MG63 (cell line): ENCODE measurements around the gene KCNK15. TPM values are rescaled to one million over a fixed set of nuclear protein-coding genes. Genes with fewer than 3 reads are reported as not detected.
"Not testable (repeated sequence)": the region's sequence is repeated elsewhere in the genome, so short reads cannot be mapped to it uniquely, and the experiment has no call there.

Source experiments
- DNase-seq: peaks from one replicate; pipeline ENCODE4 v3.0.0-alpha.2; 2020
- H3K27me3 ChIP-seq: fragments of 250-450 bp; sonication (Bioruptor Pico); 2 replicates; pipeline ENCODE4 v1.5.1; 2020; ENCODE audit warnings: mild to moderate bottlenecking, moderate library complexity
- H3K36me3 ChIP-seq: fragments of 250-450 bp; sonication (Bioruptor Pico); 2 replicates; pipeline ENCODE4 v1.5.1; 2020; ENCODE audit warnings: mild to moderate bottlenecking, moderate library complexity
- H3K4me3 ChIP-seq: fragments of 250-450 bp; sonication (Bioruptor Pico); 2 replicates; pipeline ENCODE4 v1.5.1; 2020; ENCODE audit warnings: mild to moderate bottlenecking, moderate library complexity
- H3K9me3 ChIP-seq: fragments of 250-450 bp; sonication (Bioruptor Pico); 2 replicates; pipeline ENCODE4 v1.5.1; 2020; ENCODE audit warnings: mild to moderate bottlenecking, moderate library complexity
- total RNA-seq: library from RNA; depleted of rRNA; stranded (reverse); fragments of >200 nt; shearing (Covaris generic); gene quantifications from 2 replicates; pipeline ENCODE4 v1.2.3, GENCODE V29; 2014; ENCODE audit warnings: low replicate concordance; rRNA removed

KCNK15 gene
- not detected in 2 replicates for total RNA-seq

- no peaks in the 10 kb centered on the region for H3K36me3 ChIP-seq
- H3K4me3 ChIP-seq = peak within 1 kb of the TSS; percentile 28
- H3K9me3 ChIP-seq = no peaks in the 10 kb centered on the region
- DNase-seq = peak; percentile 41
- peaks cover 7% of the 10 kb centered on the region for H3K27me3 ChIP-seq
These were observed at the start of gene KCNK15 for GRCh38 chr20:44745598-44746366. Gene KCNK15, plus strand, starts transcription at chr20:44745865. Its CDS starts 46 bp downstream, at chr20:44745911.

- Histone ChIP-seq H3K9me3 (peaks cover 4% of the 10 kb centered on the region; the same call in 1 of the 2 replicates), H3K27me3 (no peaks in the 10 kb centered on the region), H3K4me3 (no peak overlapping the region), H3K36me3 (no peaks in the 10 kb centered on the region)
- DNase-seq = no peak
These were observed 49.4 kb upstream of the KCNK15 start for GRCh38 chr20:44696315-44696714.

- H3K4me3 ChIP-seq, H3K27me3 ChIP-seq: not testable (repeated sequence)
These were observed 48.6 kb upstream of the KCNK15 start for GRCh38 chr20:44697041-44697440.

DNA sequence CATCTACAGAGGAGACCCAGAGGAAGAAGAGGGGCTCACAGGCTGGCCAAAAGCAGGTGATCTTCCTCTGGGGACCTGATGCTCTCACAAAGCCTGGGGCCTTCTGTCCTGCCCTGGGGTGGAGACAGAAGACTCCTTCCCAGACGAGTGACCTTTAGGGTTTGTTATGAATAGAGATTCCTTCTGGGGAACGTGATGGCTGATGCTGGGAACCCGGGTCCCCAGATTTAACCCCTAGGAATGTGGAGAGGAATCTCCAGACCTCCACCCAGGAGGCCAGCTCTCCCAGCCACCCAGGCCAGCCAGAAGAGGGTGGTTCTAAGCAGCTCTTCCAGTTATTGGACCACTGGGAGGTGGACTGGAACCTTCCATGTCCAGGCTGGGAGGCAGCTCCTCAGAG lies 47.3 kb upstream of the KCNK15 start:
- Histone ChIP-seq H3K36me3 (no peaks in the 10 kb centered on the region), H3K4me3 (no peak overlapping the region), H3K27me3 (no peaks in the 10 kb centered on the region), H3K9me3 (no peaks in the 10 kb centered on the region)
- DNase-seq = no peak

More at GRCh38 chr20:44697041-44697440, 48.6 kb upstream of the KCNK15 start:
- H3K36me3 ChIP-seq, DNase-seq, H3K9me3 ChIP-seq: not testable (repeated sequence)

GRCh38 chr20:44700306-44700705 lies 45.4 kb upstream of the KCNK15 start:
- H3K27me3 ChIP-seq = no peaks in the 10 kb centered on the region
- no peaks in the 10 kb centered on the region for H3K36me3 ChIP-seq
- no peak overlapping the region for H3K4me3 ChIP-seq
- DNase-seq = no peak
- no peaks in the 10 kb centered on the region for H3K9me3 ChIP-seq

GRCh38 chr20:44701118-44701857 lies 44.4 kb upstream of the KCNK15 start:
- no peaks in the 10 kb centered on the region for H3K9me3 ChIP-seq
- DNase-seq = no peak

GRCh38 chr20:44701858-44702256 lies 43.8 kb upstream of the KCNK15 start:
- no peak for DNase-seq
- H3K9me3 ChIP-seq = no peaks in the 10 kb centered on the region
- H3K27me3 ChIP-seq = no peaks in the 10 kb centered on the region
- H3K4me3 ChIP-seq = no peak overlapping the region
- no peaks in the 10 kb centered on the region for H3K36me3 ChIP-seq

More at GRCh38 chr20:44701118-44701857, 44.4 kb upstream of the KCNK15 start:
- Histone ChIP-seq H3K36me3 (no peaks in the 10 kb centered on the region), H3K4me3 (no peak overlapping the region), H3K27me3 (no peaks in the 10 kb centered on the region)

- Histone ChIP-seq H3K4me3 (no peak overlapping the region), H3K36me3 (no peaks in the 10 kb centered on the region), H3K9me3 (no peaks in the 10 kb centered on the region), H3K27me3 (no peaks in the 10 kb centered on the region)
- DNase-seq = peak; percentile 97
These were observed 42.9 kb upstream of the KCNK15 start for GRCh38 chr20:44702776-44703175.

GRCh38 chr20:44703183-44703925 lies 42.3 kb upstream of the KCNK15 start:
- H3K36me3 ChIP-seq = no peaks in the 10 kb centered on the region
- DNase-seq = no peak
- no peaks in the 10 kb centered on the region for H3K9me3 ChIP-seq
- no peak overlapping the region for H3K4me3 ChIP-seq
- H3K27me3 ChIP-seq = no peaks in the 10 kb centered on the region

DNA sequence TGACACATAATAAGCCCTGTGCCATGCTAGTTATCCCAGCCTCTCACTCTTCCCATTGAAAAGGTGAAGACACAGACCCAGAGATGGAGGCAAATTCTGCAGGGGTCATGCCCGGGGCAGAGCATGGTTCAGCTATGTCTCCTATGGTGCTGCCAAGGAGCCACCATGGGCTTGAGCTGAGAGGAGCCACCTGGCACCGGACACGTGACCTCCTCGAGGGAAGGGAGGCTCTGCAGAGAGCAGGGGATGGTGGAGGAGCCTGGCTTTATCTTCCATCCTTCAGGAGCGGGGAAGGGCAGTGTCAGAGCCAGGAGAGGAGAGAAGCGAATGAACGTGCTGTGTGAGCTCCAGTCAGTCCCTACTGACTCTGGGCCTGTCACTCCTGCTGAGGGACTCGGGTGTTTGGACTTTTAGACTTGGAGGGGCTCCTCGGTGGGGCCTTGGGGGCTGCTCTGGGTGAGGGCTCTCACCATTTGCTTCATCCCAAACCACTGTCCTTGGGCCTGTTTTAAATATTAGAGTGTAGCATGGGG lies 41.6 kb upstream of the KCNK15 start:
- Histone ChIP-seq H3K27me3 (no peaks in the 10 kb centered on the region), H3K9me3 (no peaks in the 10 kb centered on the region), H3K4me3 (no peak overlapping the region), H3K36me3 (no peaks in the 10 kb centered on the region)
- DNase-seq = no peak

DNA sequence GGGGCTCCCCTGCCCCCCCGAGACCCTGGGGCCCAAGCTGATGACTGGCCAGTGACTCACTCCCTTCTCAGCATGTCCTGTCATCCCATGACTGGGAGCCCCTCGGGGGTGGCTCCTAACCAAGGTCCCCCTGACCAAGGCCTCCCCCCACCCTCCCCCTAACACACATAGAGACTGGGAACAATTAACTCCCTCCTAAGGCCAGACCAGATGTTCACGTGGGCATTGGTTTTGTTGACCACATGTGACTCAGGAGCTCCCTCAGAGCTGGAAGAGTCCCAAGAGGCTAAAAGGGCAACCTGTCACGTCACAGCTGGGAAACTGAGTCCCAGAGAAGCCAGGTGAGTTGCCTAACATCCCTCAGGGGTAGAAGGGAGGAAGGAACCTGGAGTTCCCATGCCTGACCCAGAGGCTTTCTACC lies 41.1 kb upstream of the KCNK15 start:
- no peaks in the 10 kb centered on the region for H3K27me3 ChIP-seq
- no peaks in the 10 kb centered on the region for H3K9me3 ChIP-seq
- peak; percentile 64 for DNase-seq
- H3K4me3 ChIP-seq = no peak overlapping the region
- no peaks in the 10 kb centered on the region for H3K36me3 ChIP-seq

DNA sequence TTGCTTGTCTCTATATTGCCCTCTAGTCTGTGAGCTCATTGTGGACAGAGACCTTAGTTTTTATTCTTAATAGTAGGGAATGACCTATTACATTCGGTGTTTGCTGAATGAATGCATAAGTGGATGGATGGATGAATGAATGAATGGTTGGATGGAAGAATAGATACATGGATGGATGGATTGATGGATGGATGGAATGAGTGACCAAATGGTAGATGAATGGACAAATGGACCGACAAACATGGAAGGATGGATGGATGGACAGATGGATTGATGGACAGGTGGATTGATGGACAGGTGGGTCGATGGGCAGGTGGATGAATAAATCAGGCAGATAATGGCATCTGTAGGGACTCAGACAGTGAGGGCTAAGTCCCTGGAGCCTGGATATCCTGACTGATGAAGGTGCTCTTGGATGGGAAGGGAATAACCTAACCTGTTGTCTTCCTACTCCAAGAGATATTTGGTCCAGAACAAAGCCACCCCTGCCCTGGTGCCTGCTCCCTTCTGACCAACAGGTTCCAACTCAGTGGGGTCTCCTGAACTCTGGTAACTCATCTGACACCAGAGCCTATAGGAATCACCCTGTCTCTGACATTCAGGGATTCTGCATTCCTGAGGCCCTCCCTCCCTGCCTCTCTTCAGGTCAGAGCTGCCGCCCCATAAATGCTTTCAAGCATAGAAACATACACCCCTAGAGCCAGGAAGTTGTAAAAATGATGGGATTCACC lies 40.1 kb upstream of the KCNK15 start:
- H3K9me3 ChIP-seq = no peaks in the 10 kb centered on the region
- no peak overlapping the region for H3K4me3 ChIP-seq
- no peaks in the 10 kb centered on the region for H3K27me3 ChIP-seq
- DNase-seq = no peak
- H3K36me3 ChIP-seq = no peaks in the 10 kb centered on the region

GRCh38 chr20:44706301-44707017 lies 39.2 kb upstream of the KCNK15 start:
- no peaks in the 10 kb centered on the region for H3K9me3 ChIP-seq
- H3K4me3 ChIP-seq = no peak overlapping the region
- peak; percentile 76 for DNase-seq
- no peaks in the 10 kb centered on the region for H3K36me3 ChIP-seq
- H3K27me3 ChIP-seq = no peaks in the 10 kb centered on the region

DNA sequence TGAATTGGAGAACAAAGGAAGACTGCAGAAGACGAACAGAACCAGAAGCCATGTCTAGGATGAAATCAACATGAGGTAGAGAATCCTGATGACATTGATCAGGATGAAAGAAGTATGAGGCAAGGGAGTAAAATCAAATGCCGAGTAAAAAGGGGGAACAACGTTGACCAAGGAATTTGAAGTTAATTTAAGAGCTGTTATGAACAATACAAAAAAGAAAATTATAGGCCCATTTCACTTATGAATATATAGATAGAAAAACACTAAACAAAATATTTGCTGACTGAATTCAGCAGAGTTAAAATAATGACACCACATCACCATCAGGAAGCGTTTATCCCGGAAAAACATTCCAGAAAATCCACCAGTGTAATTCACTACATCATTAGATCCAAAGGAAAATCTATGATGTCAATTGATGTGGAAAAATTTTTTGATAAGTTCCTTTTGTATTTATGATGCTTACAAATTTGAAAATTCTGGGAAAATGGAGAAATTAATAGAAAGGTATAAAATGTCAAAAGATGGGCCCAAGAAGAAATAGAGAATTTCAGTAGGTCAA lies 38.6 kb upstream of the KCNK15 start:
- no peaks in the 10 kb centered on the region for H3K27me3 ChIP-seq
- no peak overlapping the region for H3K4me3 ChIP-seq
- H3K36me3 ChIP-seq = no peaks in the 10 kb centered on the region
- DNase-seq = no peak
- H3K9me3 ChIP-seq = no peaks in the 10 kb centered on the region

DNA sequence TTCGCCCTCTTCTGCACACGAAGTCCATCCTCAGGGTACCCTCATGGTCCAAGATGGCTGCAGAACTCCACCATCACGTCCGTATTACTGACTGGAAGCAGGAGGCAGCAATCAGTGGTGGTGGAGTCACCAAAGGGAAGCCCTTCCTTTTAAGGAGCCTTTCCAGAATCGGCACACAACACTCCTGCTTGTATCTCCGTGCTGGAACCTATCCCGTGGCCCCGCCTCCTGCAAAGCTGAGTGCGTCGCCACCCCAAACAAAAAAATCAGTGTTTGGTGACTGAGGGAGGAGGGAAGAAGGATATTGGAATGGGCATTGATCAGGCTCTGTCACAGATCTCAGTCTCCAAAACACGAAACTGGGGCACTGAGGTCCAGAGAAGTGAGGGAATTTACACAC lies 36.3 kb upstream of the KCNK15 start:
- Histone ChIP-seq H3K27me3 (no peaks in the 10 kb centered on the region), H3K9me3 (no peaks in the 10 kb centered on the region), H3K36me3 (no peaks in the 10 kb centered on the region), H3K4me3 (no peak overlapping the region)
- DNase-seq = no peak
